SHP77 treated with DMSO at 0.1 percent for 48 hours (cell line): ENCODE data around the gene PCP4L1.

Experiments used
- DNase-seq: peaks from one replicate; lab custom pipeline; 2025; lab: John Stamatoyannopoulos, UW

Gene PCP4L1

GRCh38 chr1:161266836-161267235 is 8.3 kb downstream of the PCP4L1 start:
- DNase-seq, result no peak

GRCh38 chr1:161267321-161267720 is 8.8 kb downstream of the PCP4L1 start:
- DNase-seq, result no peak

- no peak for DNase-seq
Measured at GRCh38 chr1:161273402-161273801, 14.9 kb downstream of the PCP4L1 start.

- no peak for DNase-seq
Measured at GRCh38 chr1:161274874-161275273, 16.3 kb downstream of the PCP4L1 start.

- DNase-seq, result no peak
Measured at GRCh38 chr1:161282991-161283390, 24.4 kb downstream of the PCP4L1 start.

- no peak for DNase-seq
Measured at GRCh38 chr1:161285113-161285512, 26.6 kb downstream of the PCP4L1 start.

GRCh38 chr1:161285521-161285920 is 27.0 kb downstream of the PCP4L1 start:
- DNase-seq, result no peak

GRCh38 chr1:161287482-161288054 is 29.0 kb downstream of the PCP4L1 start:
- DNase-seq, result no peak

- DNase-seq, result no peak
Measured at GRCh38 chr1:161290779-161291178, 32.2 kb downstream of the PCP4L1 start.

- DNase-seq, result no peak
Measured at GRCh38 chr1:161297415-161297814, 38.9 kb downstream of the PCP4L1 start.

- DNase-seq, result no peak
Measured at GRCh38 chr1:161298116-161298515, 39.6 kb downstream of the PCP4L1 start.

- no peak for DNase-seq
Measured at GRCh38 chr1:161299347-161299746, 40.8 kb downstream of the PCP4L1 start.

GRCh38 chr1:161300478-161300877 is 41.9 kb downstream of the PCP4L1 start:
- DNase-seq, result no peak

- no peak for DNase-seq
Measured at GRCh38 chr1:161304927-161305866, 46.7 kb downstream of the PCP4L1 start.

GRCh38 chr1:161305867-161306519 is 47.4 kb downstream of the PCP4L1 start:
- no peak for DNase-seq

GRCh38 chr1:161307230-161307768 is 48.8 kb downstream of the PCP4L1 start:
- no peak for DNase-seq

GRCh38 chr1:161307892-161308638 is 49.5 kb downstream of the PCP4L1 start:
- DNase-seq, result no peak

- no peak for DNase-seq
Measured at GRCh38 chr1:161309868-161310267, 51.3 kb downstream of the PCP4L1 start, which contains the start of gene MPZ. Gene MPZ, minus strand, starts transcription at chr1:161309968. Its CDS starts 63 bp downstream, at chr1:161309905.

- DNase-seq, result no peak
Measured at GRCh38 chr1:161311595-161312181, 53.1 kb downstream of the PCP4L1 start.

- no peak for DNase-seq
Measured at GRCh38 chr1:161313554-161314200, 55.1 kb downstream of the PCP4L1 start.
